GM23338 (cell line): ENCODE results near the gene SPECC1L. TPM values are rescaled to one million over a fixed set of nuclear protein-coding genes. Genes with fewer than 3 reads are reported as not detected.
A peak's percentile ranks its signal among the peaks of the same experiment; 100 is the strongest.

Source experiments
- ATAC-seq: fragments of 200-7000 bp; cut with Tn5 transposase; 3 replicates; pipeline ENCODE4 v1.9.1; 2020
- DNase-seq: peaks from one replicate; pipeline ENCODE4 v3.0.0-alpha.2; 2015; ENCODE audit warnings: low spot score
- H2AFZ ChIP-seq: fragments of 200-600 bp; sonication (generic); 2 replicates; pipeline ENCODE4 v1.8.0; 2016; ENCODE audit warnings: antibody characterized with exemption, mild to moderate bottlenecking, moderate library complexity
- H3F3A ChIP-seq: fragments of 200-600 bp; sonication (generic); replicated peaks from 2 replicates; pipeline ENCODE4 v1.8.0; 2017; ENCODE audit warnings: antibody characterized with exemption, mixed run types, low read depth
- H3K27ac ChIP-seq: fragments of 200-600 bp; sonication (generic); 2 replicates; pipeline ENCODE4 v1.6.1; 2016; ENCODE audit warnings: low read depth
- H3K27me3 ChIP-seq: fragments of 200-600 bp; sonication (generic); 2 replicates; pipeline ENCODE4 v1.8.0; 2016; ENCODE audit warnings: mild to moderate bottlenecking, mixed run types, moderate library complexity; ENCODE audit not compliant: insufficient read depth
- H3K36me3 ChIP-seq: fragments of 200-600 bp; sonication (generic); 2 replicates; pipeline ENCODE4 v1.8.0; 2016; ENCODE audit warnings: mild to moderate bottlenecking; ENCODE audit not compliant: insufficient read depth
- H3K4me1 ChIP-seq: fragments of 200-600 bp; sonication (generic); 2 replicates; pipeline ENCODE4 v1.8.0; 2016; ENCODE audit warnings: mild to moderate bottlenecking, moderate library complexity; ENCODE audit not compliant: insufficient read depth
- H3K4me2 ChIP-seq: fragments of 200-600 bp; sonication (generic); 2 replicates; pipeline ENCODE4 v1.7.1; 2017; ENCODE audit warnings: mixed run types
- H3K4me3 ChIP-seq: fragments of 200-600 bp; sonication (generic); 2 replicates; pipeline ENCODE4 v1.6.1; 2016; ENCODE audit warnings: mixed run types
- H3K79me2 ChIP-seq: fragments of 200-600 bp; sonication (generic); replicated peaks from 2 replicates; pipeline ENCODE4 v1.8.0; 2017; ENCODE audit warnings: mild to moderate bottlenecking; ENCODE audit not compliant: insufficient read depth
- H3K9me2 ChIP-seq: fragments of 200-600 bp; sonication (generic); 2 replicates; pipeline ENCODE4 v1.8.0; 2017; ENCODE audit not compliant: insufficient read depth
- H4K20me1 ChIP-seq: fragments of 200-600 bp; sonication (generic); replicated peaks from 2 replicates; pipeline ENCODE4 v1.8.0; 2017; ENCODE audit warnings: mild to moderate bottlenecking; ENCODE audit not compliant: insufficient read depth
- H3K27ac Mint-ChIP-seq: 2 replicates; pipeline ENCODE4 v1.8.0; 2020; ENCODE audit warnings: inconsistent platforms, mild to moderate bottlenecking, moderate library complexity, mixed read lengths
- H3K27me3 Mint-ChIP-seq: 3 replicates; pipeline ENCODE4 v1.8.0; 2022; ENCODE audit warnings: low read depth, mild to moderate bottlenecking, moderate library complexity, mixed read lengths, inconsistent platforms; ENCODE audit not compliant: insufficient read depth, poor library complexity
- H3K36me3 Mint-ChIP-seq: 3 replicates; pipeline ENCODE4 v1.8.0; 2021; ENCODE audit warnings: low read depth, mild to moderate bottlenecking, inconsistent platforms, moderate library complexity, mixed read lengths
- H3K4me1 Mint-ChIP-seq: 3 replicates; pipeline ENCODE4 v1.8.0; 2020; ENCODE audit warnings: mild to moderate bottlenecking, inconsistent platforms, mixed read lengths
- H3K4me3 Mint-ChIP-seq: 3 replicates; pipeline ENCODE4 v1.8.0; 2021; ENCODE audit warnings: moderate library complexity, mild to moderate bottlenecking, inconsistent platforms, mixed read lengths
- H3K9me3 Mint-ChIP-seq: 3 replicates; pipeline ENCODE4 v1.8.0; 2020; ENCODE audit warnings: moderate library complexity, mild to moderate bottlenecking, inconsistent platforms, mixed read lengths
- CREB1 ChIP-seq: fragments of 250-450 bp; sonication (Bioruptor Pico); IDR thresholded peaks from 2 replicates; pipeline ENCODE4 v1.5.0; 2020; ENCODE audit warnings: low read depth, mild to moderate bottlenecking, moderate library complexity
- POLR2AphosphoS5 ChIP-seq: IDR thresholded peaks from 2 replicates; pipeline ENCODE4 v1.6.1; 2016; ENCODE audit warnings: antibody characterized with exemption, low read depth
- STAT1 ChIP-seq: IDR thresholded peaks from one replicate; pipeline ENCODE4 v1.6.1; 2016; ENCODE audit warnings: antibody characterized with exemption; ENCODE audit not compliant: unreplicated experiment
- ZNF331 ChIP-seq: fragments of 250-450 bp; sonication (Bioruptor Pico); IDR thresholded peaks from 2 replicates; pipeline ENCODE4 v1.5.0; 2020; ENCODE audit warnings: low read depth, mild to moderate bottlenecking, moderate library complexity
- polyA plus RNA-seq: library from polyadenylated mRNA; unstranded; fragments of >200 nt; fragmentation: Nextera tagmentation; extraction: Ambion mirVana; gene quantifications from 2 replicates; pipeline ENCODE4 v1.2.1, GENCODE V29; 2016
- total RNA-seq: library from RNA; depleted of rRNA; stranded (reverse); fragments of >200 nt; shearing (Covaris generic); gene quantifications from 2 replicates; pipeline ENCODE4 v1.2.3, GENCODE V29; 2014
- TF ChIP-seq, protein P1 (sequence below): fragments of 250-450 bp; sonication (Bioruptor Pico); IDR thresholded peaks from 2 replicates; pipeline ENCODE4 v1.5.0; 2020; ENCODE audit warnings: mild to moderate bottlenecking, moderate library complexity

SPECC1L gene
- total and polyA plus RNA-seq, 2 experiments from 2014 or later: 24.3 to 44.7 TPM

DNA sequence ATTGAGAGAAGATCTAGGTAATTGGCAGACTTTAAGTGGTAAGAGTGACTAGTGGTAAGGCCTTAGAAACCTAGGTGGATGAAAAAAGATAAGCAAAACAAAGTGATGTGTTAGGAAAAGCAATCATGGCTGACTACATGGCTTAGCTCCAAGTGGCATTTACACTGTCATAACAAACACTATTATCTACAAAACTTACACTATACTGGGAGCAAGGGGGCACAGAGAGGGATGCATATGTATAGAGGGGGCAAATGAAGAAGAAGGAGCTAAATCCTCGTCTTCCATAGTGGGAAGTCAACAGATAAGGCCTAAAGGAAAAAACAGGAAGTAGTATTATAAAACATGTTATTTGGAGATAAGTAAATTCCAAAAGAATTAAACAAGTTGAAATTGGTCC, 189.3 kb downstream of the SPECC1L start (continued):
- TF ChIP-seq, protein P1, sequence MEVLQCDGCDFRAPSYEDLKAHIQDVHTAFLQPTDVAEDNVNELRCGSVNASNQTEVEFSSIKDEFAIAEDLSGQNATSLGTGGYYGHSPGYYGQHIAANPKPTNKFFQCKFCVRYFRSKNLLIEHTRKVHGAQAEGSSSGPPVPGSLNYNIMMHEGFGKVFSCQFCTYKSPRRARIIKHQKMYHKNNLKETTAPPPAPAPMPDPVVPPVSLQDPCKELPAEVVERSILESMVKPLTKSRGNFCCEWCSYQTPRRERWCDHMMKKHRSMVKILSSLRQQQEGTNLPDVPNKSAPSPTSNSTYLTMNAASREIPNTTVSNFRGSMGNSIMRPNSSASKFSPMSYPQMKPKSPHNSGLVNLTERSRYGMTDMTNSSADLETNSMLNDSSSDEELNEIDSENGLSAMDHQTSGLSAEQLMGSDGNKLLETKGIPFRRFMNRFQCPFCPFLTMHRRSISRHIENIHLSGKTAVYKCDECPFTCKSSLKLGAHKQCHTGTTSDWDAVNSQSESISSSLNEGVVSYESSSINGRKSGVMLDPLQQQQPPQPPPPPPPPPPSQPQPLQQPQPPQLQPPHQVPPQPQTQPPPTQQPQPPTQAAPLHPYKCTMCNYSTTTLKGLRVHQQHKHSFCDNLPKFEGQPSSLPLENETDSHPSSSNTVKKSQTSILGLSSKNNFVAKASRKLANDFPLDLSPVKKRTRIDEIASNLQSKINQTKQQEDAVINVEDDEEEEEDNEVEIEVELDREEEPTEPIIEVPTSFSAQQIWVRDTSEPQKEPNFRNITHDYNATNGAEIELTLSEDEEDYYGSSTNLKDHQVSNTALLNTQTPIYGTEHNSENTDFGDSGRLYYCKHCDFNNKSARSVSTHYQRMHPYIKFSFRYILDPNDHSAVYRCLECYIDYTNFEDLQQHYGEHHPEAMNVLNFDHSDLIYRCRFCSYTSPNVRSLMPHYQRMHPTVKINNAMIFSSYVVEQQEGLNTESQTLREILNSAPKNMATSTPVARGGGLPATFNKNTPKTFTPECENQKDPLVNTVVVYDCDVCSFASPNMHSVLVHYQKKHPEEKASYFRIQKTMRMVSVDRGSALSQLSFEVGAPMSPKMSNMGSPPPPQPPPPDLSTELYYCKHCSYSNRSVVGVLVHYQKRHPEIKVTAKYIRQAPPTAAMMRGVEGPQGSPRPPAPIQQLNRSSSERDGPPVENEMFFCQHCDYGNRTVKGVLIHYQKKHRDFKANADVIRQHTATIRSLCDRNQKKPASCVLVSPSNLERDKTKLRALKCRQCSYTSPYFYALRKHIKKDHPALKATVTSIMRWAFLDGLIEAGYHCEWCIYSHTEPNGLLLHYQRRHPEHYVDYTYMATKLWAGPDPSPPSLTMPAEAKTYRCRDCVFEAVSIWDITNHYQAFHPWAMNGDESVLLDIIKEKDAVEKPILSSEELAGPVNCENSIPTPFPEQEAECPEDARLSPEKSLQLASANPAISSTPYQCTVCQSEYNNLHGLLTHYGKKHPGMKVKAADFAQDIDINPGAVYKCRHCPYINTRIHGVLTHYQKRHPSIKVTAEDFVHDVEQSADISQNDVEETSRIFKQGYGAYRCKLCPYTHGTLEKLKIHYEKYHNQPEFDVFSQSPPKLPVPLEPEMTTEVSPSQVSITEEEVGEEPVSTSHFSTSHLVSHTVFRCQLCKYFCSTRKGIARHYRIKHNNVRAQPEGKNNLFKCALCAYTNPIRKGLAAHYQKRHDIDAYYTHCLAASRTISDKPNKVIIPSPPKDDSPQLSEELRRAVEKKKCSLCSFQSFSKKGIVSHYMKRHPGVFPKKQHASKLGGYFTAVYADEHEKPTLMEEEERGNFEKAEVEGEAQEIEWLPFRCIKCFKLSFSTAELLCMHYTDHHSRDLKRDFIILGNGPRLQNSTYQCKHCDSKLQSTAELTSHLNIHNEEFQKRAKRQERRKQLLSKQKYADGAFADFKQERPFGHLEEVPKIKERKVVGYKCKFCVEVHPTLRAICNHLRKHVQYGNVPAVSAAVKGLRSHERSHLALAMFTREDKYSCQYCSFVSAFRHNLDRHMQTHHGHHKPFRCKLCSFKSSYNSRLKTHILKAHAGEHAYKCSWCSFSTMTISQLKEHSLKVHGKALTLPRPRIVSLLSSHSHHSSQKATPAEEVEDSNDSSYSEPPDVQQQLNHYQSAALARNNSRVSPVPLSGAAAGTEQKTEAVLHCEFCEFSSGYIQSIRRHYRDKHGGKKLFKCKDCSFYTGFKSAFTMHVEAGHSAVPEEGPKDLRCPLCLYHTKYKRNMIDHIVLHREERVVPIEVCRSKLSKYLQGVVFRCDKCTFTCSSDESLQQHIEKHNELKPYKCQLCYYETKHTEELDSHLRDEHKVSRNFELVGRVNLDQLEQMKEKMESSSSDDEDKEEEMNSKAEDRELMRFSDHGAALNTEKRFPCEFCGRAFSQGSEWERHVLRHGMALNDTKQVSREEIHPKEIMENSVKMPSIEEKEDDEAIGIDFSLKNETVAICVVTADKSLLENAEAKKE (CRISPR knock-in tag): no peak
- TF ChIP-seq ZNF331 (CRISPR knock-in tag): no peak
- no peak for TF ChIP-seq STAT1

DNA sequence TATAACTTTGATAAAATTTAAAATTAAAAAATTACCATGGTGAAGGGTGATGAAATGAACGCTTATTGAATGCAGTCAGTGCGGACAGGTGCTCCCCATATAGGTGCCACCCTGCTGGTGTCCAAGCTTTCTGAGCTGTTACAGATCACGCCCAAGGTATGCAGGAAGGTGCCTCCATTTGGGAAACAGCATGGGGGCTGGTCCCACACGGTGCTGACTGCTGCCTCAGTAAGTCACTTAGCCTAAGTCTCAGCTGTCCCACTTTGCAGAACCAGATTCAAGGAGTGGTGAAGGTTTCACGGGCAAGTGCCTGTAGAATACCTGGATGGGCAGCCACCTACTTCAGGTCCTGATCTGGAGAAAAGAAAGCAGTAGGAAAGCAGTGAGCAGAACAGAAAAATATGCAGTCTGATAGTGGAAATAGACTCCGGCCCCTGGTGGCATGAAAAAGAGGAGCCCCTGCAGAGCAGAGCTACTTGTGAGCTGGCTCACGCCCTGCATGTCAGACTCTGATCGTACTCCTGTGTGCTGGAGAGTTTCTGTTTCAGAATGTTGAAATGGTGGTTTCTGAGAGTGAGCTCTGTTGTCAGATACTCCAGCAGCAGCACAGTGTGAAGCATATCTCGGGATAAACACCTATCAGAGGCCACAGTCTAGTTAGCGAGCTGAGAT, 189.9 kb downstream of the SPECC1L start:
- H3K9me2 ChIP-seq: no peaks in the 10 kb centered on the region
- no peaks in the 10 kb centered on the region for H3K36me3 Mint-ChIP-seq
- no peak overlapping the region for H3K27ac Mint-ChIP-seq
- no peaks in the 10 kb centered on the region for H3K27me3 ChIP-seq
- H3F3A ChIP-seq: no peaks in the 10 kb centered on the region
- peaks cover 8% of the 10 kb centered on the region for H3K4me1 ChIP-seq
- peak; percentile 76 for ATAC-seq
- no peaks in the 10 kb centered on the region for H3K79me2 ChIP-seq
- H4K20me1 ChIP-seq: no peaks in the 10 kb centered on the region
- no peak for TF ChIP-seq POLR2AphosphoS5
- TF ChIP-seq CREB1 (CRISPR knock-in tag): no peak
- no peaks in the 10 kb centered on the region for H3K9me3 Mint-ChIP-seq
- no peak overlapping the region for H3K27ac ChIP-seq
- no peak overlapping the region for H3K4me3 ChIP-seq
- H3K4me2 ChIP-seq: no peak overlapping the region
- DNase-seq: no peak
- H3K36me3 ChIP-seq: no peaks in the 10 kb centered on the region
- peaks cover 8% of the 10 kb centered on the region; the same call in 2 of the 3 replicates for H3K4me1 Mint-ChIP-seq
- 0 out of 2 replicates have a peak overlapping the region, but pooled peaks have one; percentile 32 for H2AFZ ChIP-seq
- no peaks in the 10 kb centered on the region for H3K27me3 Mint-ChIP-seq
- no peak overlapping the region for H3K4me3 Mint-ChIP-seq
